Epidermal melanocyte (primary cell): ENCODE data around the gene ELOVL3.
"Not testable (repeated sequence)": the region's sequence is repeated elsewhere in the genome, so short reads cannot be mapped to it uniquely, and the experiment has no call there.

Experiments used
- DNase-seq: peaks from one replicate; pipeline ENCODE4 v3.0.0; 2011; ENCODE audit warnings: low spot score; ENCODE audit not compliant: insufficient read length

Gene ELOVL3, protein sequence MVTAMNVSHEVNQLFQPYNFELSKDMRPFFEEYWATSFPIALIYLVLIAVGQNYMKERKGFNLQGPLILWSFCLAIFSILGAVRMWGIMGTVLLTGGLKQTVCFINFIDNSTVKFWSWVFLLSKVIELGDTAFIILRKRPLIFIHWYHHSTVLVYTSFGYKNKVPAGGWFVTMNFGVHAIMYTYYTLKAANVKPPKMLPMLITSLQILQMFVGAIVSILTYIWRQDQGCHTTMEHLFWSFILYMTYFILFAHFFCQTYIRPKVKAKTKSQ

DNA sequence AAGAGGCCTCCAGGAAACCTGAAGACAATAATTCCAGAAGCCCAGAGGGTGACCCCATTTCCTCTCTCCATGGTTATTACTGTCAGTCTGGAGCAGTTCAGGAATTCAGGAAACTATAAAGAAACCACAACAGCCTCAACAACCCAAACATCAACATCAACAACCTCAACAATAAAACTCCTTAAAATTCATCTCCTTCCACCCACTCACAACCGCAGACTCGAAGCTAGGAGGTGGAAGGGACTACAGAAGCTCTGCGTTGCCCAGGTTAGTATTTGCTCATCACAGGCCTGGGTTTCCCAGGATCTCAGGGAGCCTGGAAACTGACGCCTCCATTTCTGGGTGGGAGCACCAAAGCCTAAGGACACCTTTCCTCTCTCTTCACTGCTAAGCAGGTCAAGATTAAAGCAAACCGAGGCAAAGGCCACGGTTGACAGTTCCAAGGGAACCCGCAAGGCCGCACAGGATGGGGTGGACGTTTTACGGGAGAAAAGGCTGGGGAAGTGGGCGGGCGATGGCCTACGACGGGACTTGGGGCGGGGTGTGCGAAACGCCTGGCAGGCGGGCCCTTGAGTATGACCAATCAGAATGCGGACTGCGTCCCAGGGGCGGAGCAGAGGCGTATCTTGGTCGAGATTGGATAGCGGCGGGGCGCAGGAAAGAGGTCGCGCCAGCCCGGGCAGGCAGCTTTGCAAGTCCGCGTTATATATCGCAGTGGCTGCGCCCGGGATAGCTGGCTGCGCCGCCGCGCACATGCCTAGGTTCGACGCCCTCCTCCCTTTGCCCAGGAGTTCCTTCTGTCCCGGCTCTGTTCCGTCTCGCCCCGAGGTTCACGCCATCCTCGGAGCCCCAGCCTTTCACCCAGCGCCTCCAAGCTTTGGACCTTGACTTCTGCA, at the start of gene ELOVL3:
Gene ELOVL3 (plus strand): TSS at position 654 of the 896 bp plus-strand sequence. CDS start 250 bp downstream, outside the sequence.
- DNase-seq = peak; percentile 96

DNA sequence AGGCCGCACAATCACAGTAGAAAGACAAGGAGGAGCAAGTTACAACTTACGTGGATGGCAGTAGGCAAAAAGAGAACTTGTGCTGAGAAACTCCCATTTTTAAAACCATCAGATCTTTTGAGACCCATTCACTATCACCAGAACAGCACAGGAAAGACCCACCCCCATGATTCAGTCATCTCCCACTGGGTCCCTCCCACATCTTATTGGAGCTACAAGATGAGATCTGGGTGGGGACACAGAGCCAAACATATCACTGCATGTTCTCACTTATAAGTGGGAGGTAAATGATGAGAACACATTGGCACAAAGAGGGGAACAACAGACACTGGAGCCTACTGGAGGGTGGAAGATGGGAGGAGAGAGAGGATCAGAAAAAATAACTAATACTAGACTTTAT, 41.5 kb upstream of the ELOVL3 start:
- no peak for DNase-seq

- DNase-seq = no peak
Observed at GRCh38 chr10:102185272-102185671, 40.8 kb upstream of the ELOVL3 start.

DNA sequence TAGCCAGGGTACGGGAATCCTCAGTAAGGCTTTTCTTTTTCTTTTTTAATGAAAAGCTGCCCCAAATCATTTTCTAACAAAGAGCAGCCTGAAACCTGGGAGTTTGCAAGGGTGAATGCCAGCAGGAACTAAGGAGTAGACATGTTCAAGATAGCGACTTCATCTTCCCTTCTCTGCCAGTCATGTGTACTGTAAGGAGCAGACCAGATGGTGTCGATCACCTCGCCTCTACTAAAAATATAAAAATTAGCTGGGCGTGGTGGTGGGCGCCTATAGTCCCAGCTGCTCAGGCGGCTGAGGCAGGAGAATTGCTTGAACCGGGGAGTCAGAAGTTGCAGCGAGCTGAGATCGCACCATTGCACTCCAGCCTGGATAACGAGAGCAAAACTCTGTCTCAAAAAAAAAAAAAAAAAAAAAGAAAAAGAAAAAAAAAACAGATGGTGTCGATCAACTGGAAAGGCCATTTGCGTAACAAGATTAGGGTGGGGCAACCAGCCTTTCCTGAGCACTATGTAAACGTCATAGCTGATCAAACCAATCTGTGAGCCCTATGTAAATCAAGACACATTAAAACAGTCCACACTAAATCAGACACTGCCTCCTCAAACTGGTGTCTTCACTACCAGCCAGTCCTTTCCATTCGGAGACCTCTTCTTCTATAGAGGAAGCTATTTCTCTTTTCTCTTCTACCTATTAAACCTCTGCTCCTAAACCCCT, 40.1 kb upstream of the ELOVL3 start:
- no peak for DNase-seq

DNA sequence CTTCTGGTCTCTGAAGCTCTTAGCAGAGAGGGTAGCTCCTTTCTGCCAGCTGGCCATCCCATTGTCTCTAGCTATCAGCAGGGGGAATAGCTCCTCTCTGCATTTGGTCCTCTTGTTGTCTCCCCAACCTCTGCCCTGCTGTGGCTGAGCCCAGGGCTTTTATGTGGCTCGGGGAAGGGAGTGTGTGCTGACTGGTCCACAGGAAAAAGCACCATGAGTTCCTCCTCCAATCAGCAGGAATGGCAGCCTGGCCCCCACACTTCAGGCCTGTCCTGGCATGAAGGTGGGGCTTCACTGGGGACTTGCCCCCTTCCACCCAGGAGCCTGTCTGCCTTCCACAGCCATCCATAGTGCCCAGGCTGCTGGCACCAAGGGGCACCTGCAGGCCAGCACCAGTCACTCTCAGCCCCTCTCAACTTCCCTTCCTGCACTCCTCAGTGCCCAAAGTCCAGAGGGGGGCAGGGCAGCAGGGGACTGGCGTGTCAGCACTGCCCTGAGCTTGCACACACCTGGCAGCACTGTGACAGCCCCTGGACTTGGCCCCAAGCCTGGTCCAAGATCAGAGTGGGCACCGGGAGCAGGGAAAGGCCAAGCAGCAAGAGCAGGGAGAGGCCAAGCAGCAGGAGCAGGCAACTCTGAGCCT, 37.7 kb upstream of the ELOVL3 start:
- no peak for DNase-seq

DNA sequence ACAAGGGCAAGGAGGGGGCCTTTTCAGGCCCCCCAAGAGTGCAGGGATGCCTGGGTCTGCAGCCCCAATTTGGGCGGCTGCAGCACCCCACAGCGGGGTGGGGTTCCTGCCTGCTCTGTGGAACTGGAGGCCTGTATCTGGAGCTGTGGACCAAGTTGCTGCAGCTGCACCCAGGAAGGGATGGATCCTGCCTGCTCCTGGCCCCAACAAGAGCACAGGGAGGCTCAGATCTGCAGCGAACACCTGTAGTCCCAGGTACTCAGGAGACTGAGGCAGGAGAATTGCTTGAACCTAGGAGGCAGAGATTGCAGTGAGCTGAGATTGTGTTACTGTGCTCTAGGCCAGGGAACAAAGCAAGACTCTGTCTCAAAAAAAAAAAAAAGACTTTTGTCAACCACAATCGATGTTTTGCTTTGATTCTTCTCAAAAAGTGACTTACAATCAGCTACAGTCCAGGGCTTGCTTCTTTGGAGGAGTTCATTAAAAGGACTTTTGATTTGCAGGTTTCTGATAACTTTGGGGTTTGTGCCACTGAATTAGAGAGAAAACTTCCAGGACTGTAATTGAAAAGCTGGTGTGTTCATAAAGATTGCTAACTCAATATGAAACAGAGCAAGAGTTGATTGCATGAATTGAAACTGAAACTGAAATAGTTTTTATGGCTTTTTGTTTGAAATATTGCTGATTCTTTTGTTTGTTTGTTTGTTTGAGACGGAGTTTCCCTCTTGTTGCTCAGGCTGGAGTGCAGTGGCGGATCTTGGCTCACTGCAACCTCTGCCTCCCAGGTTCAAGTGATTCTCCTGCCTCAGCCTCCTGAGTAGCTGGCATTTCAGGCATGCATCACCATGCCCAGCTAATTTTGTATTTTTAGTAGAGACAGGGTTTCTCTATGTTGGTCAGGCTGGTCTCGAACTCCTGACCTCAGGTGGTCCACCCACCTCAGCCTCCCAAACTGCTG, 36.9 kb upstream of the ELOVL3 start:
- not testable (repeated sequence) for DNase-seq

GRCh38 chr10:102191956-102192355, 34.1 kb upstream of the ELOVL3 start:
- no peak for DNase-seq

- no peak for DNase-seq
Observed at GRCh38 chr10:102195296-102195870, 30.7 kb upstream of the ELOVL3 start.

DNA sequence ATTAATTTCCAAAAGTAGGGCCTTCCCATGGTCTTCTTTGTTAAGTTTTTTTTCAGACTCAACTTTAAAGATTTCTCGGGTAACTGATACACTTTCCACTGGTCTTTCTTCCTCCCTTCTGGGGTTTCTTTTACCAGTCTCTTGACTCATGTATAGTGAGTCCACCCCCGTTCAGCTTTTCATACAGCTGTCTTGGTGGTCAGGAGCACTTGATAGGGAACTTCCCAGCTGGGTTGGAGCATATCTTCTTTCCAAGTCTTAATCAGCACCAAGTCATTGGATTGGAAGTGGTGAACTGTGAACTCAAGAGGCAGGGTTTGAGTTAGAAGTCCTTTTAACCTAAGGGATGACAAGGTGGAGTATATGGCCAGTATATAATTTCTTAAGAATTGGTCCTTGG, 29.2 kb upstream of the ELOVL3 start:
- DNase-seq = no peak

- DNase-seq = no peak
Observed at GRCh38 chr10:102198027-102198426, 28.1 kb upstream of the ELOVL3 start.

DNA sequence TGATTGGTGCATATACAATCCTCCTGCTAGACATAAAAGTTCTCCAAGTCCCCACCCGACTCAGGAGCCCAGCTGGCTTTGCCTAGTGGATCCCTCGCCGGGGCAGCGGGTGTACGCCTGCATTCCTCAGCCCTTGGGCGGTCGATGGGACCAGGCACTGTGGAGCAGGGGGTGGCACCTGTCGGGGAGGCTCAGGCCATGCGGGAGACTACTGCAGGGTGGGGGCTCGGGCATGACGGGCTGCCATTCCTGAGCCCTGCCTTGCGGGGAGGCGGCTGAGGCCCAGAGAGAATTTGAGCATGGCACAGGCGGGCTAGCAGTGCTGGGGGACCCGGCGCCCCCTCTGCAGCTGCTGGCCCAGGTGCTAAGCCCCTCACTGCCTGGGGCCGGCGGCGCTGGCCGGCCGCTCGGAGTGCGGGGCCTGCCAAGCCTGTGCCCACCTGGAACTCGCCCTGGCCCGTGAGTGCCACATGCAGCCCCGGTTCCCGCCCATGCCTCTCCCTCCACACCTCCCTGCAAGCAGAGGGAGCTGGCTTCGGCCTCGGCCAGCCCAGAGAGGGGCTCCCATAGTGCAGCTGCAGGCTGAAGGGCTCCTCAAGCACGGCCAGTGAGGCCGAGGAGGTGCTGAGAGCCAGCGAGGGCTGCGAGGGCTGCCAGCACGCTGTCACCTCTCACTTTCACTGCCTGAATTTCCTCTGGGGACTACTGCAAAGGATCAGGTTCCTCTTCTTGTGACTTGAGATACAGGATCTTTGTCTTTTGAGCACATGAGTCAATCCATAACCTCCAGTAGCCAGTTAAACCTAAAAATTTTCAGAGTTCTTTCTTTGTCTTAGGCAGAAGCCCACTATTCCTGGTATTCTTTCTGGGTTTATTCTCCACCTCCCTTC, 25.1 kb upstream of the ELOVL3 start:
- DNase-seq = no peak

- DNase-seq = no peak
Observed at GRCh38 chr10:102202386-102202785, 23.7 kb upstream of the ELOVL3 start.

DNA sequence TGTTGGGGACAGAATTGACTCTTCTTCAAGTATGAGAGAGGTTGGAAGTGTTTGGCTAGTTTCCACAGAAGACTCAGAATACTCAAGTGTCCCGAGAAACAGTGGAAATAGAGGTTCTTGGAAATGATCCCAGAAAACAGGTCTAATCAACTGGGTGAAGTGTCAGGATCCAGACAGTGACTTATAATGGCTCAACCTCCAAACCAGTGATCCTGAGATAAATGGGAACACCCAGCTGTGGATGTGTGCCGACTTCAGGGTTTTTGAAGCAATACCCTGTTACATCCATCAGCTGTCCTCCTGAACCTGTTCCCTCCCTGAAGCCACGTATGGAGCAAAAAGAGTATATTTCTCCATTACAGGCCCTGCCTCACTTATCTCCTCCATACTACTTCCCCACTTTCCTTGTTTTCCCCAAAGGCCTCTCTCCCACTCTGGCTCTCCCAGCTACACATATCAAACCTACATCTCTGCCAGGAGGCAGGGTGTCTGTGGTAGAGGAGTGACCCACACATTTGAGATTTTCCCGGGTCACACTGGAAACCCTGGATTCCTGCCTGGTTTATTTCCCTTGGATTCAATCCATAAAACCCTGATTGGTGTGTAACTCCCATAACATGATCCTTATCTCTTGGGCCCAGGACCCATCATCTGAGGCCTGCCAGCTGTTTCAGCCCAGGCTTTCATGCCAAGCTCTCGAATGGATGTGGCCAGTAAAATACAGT, 17.6 kb upstream of the ELOVL3 start:
- no peak for DNase-seq

GRCh38 chr10:102211615-102212299, 14.3 kb upstream of the ELOVL3 start:
- DNase-seq = no peak

GRCh38 chr10:102213599-102213998, 12.5 kb upstream of the ELOVL3 start:
- DNase-seq = not testable (repeated sequence)

GRCh38 chr10:102219370-102219769, 6.7 kb upstream of the ELOVL3 start:
- no peak for DNase-seq

DNA sequence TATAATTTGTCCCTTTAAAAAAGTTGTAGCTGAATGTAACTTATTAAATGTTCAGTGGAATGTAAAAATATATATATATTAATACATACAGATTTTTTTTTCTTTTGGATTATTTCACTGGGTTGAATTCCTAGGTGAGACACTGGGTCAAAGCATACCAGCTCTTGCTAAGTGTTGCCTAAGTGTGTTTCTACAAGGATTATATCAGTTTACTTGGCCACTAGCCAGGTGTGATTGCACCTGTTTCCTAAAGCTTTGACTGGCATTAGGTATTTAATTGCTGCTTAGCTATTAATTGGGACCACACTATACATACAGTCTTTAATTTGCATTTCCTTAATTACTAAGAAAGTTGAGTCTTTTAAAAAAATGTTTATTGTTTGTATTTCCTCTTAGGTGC, 5.5 kb upstream of the ELOVL3 start:
- DNase-seq = no peak

GRCh38 chr10:102222797-102223196, 3.3 kb upstream of the ELOVL3 start:
- no peak for DNase-seq
